ENCODE measurements around the gene BLID.

Gene BLID

GRCh38 chr11:122150216-122151124 is 34.5 kb upstream of the BLID start:
- no peak overlapping the region for H3K27ac ChIP-seq
- TF ChIP-seq CTCF (conservative IDR thresholded peaks at IDR 0.05), result no peak

GRCh38 chr11:122149202-122149601 is 33.2 kb upstream of the BLID start:
- H3K27ac ChIP-seq, result no peak overlapping the region
- no peak for TF ChIP-seq CTCF (conservative IDR thresholded peaks at IDR 0.05)

GRCh38 chr11:122146475-122146874 is 30.5 kb upstream of the BLID start:
- no peak overlapping the region for H3K27ac ChIP-seq
- TF ChIP-seq CTCF (conservative IDR thresholded peaks at IDR 0.05), result no peak

GRCh38 chr11:122145715-122146274 is 29.8 kb upstream of the BLID start:
- TF ChIP-seq CTCF (conservative IDR thresholded peaks at IDR 0.05), result no peak
- no peak overlapping the region for H3K27ac ChIP-seq

- no peak for TF ChIP-seq CTCF (conservative IDR thresholded peaks at IDR 0.05)
- no peak overlapping the region for H3K27ac ChIP-seq
Measured at GRCh38 chr11:122144752-122145151, 28.7 kb upstream of the BLID start.

GRCh38 chr11:122141725-122142124 is 25.7 kb upstream of the BLID start:
- TF ChIP-seq CTCF (conservative IDR thresholded peaks at IDR 0.05), result no peak
- no peak overlapping the region for H3K27ac ChIP-seq

- no peak overlapping the region for H3K27ac ChIP-seq
Measured at GRCh38 chr11:122140500-122140899, 24.5 kb upstream of the BLID start.

More at GRCh38 chr11:122140500-122140899, 24.5 kb upstream of the BLID start:
- no peak for TF ChIP-seq CTCF (conservative IDR thresholded peaks at IDR 0.05)
